Measurements from ENCODE around the gene TXNDC5.

Gene TXNDC5

GRCh38 chr6:7891078-7891872, 19.3 kb downstream of the TXNDC5 start:
- no peak for DNase-seq (ENCODE audit: low read depth)
- no peak for TF ChIP-seq CTCF (IDR thresholded peaks at IDR 0.05; ENCODE audit: control insufficient read depth, extremely low read depth, insufficient read depth)

GRCh38 chr6:7888587-7889357, 21.8 kb downstream of the TXNDC5 start:
- no peak for DNase-seq (ENCODE audit: low read depth)
- no peak for TF ChIP-seq CTCF (IDR thresholded peaks at IDR 0.05; ENCODE audit: control insufficient read depth, extremely low read depth, insufficient read depth)
- no peak overlapping the region for H3K4me3 ChIP-seq (ENCODE audit: low read depth, low read length)

More at GRCh38 chr6:7891078-7891872, 19.3 kb downstream of the TXNDC5 start:
- H3K4me3 ChIP-seq (ENCODE audit: low read depth, low read length), result no peak overlapping the region

- no peak for DNase-seq (ENCODE audit: low read depth)
- no peak for TF ChIP-seq CTCF (IDR thresholded peaks at IDR 0.05; ENCODE audit: control insufficient read depth, extremely low read depth, insufficient read depth)
- no peak overlapping the region for H3K4me3 ChIP-seq (ENCODE audit: low read depth, low read length)
Observed at GRCh38 chr6:7887278-7887991, 23.2 kb downstream of the TXNDC5 start.

DNA sequence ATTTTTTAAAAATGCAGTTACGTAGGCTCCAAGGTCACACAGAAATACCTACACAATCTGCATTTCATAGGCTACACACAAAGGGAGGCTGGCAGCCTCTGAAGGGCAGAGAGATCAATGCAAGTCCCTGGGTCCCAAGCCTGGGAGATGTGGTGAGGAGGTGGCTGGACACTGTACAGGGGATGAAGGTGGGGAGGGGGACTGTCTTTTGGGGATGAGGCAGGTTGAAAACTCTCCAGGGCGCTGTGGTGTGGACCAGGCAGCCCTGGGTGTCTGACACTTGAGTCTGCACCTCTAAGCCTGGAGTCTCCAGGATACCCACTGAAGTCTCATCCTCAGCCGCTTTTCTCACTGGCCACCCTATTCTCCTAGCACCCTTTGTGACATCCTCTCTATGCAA, 24.5 kb downstream of the TXNDC5 start:
- DNase-seq (ENCODE audit: low read depth), result no peak
- no peak overlapping the region for H3K4me3 ChIP-seq (ENCODE audit: low read depth, low read length)
- TF ChIP-seq CTCF (IDR thresholded peaks at IDR 0.05; ENCODE audit: control insufficient read depth, extremely low read depth, insufficient read depth), result no peak

DNA sequence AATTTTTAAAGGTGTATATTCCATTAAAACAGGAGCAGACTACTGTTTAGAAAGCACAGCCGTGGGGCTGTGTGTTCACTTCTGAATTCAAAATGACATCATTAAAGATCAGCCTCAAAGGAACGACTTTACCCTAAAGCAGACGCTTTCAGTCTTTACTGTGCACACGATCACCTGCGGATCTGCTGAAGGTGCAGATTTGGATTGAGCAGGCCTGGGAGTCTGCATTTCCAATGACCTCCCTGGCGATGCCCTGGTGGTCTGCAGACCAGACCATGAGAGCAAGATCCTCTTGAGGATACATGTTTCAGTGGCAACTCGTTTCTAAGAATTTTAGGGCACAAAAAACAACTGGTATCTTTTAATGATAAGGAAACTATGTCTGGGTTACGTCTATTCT, 27.2 kb downstream of the TXNDC5 start:
- DNase-seq (ENCODE audit: low read depth), result no peak
- H3K4me3 ChIP-seq (ENCODE audit: low read depth, low read length), result no peak overlapping the region
- no peak for TF ChIP-seq CTCF (IDR thresholded peaks at IDR 0.05; ENCODE audit: control insufficient read depth, extremely low read depth, insufficient read depth)

- TF ChIP-seq CTCF (IDR thresholded peaks at IDR 0.05; ENCODE audit: control insufficient read depth, extremely low read depth, insufficient read depth), result no peak
- no peak for DNase-seq (ENCODE audit: low read depth)
- H3K4me3 ChIP-seq (ENCODE audit: low read depth, low read length), result no peak overlapping the region
Observed at GRCh38 chr6:7882505-7883257, 27.9 kb downstream of the TXNDC5 start.
